ENCODE data around the gene ZNF587.
"Not testable (repeated sequence)": the region's sequence is repeated elsewhere in the genome, so short reads cannot be mapped to it uniquely, and the experiment has no call there.

Gene ZNF587

DNA sequence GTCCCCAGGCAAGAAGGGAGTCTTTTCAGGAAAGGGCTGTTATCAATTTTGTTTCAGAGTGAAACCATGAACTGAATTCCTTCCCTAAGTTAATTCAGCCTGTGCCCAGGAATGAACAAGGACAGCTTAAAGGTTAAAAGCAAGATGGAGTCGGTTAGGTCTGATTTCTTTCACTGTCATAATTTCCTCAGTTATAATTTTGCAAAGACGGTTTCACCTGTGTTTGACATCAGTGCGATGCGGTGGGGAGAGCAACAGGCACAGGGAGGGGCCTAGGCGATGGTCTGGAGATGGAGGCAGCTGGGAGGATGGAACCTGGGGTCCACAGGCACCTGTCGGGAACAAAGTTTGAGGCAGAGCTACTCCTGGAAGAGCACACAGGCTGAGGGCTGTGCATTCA lies 29.1 kb upstream of the ZNF587 start:
- Histone ChIP-seq H3K9me3 (ENCODE audit: low read length) (no peaks in the 10 kb centered on the region), H3K27me3 (ENCODE audit: insufficient read depth, low read length) (no peaks in the 10 kb centered on the region), H2AFZ (ENCODE audit: low read length) (no peak overlapping the region), H3K9ac (ENCODE audit: low read length) (peak overlapping the region; percentile 98), H3K4me3 (ENCODE audit: low read depth, low read length, poor library complexity, severe bottlenecking) (peak overlapping the region; percentile 98), H3K36me3 (ENCODE audit: insufficient read depth, low read length) (peaks cover 37% of the 10 kb centered on the region), H3K4me2 (ENCODE audit: low read length) (peak overlapping the region; percentile 90), H3K79me2 (ENCODE audit: insufficient read depth, low read length) (peaks cover 46% of the 10 kb centered on the region), H3F3A (ENCODE audit: insufficient read depth, low read length) (no peaks in the 10 kb centered on the region), H3K4me1 (ENCODE audit: insufficient read depth, low read length, severe bottlenecking) (peaks cover 29% of the 10 kb centered on the region), H3K27ac (ENCODE audit: low read depth, low read length, poor library complexity, severe bottlenecking) (peak overlapping the region; percentile 64), H4K20me1 (ENCODE audit: insufficient read depth, low read length) (no peaks in the 10 kb centered on the region), H3K9me2 (ENCODE audit: low read depth, low read length) (no peaks in the 10 kb centered on the region)
- TF ChIP-seq EZH2 (IDR thresholded peaks at IDR 0.05; ENCODE audit: borderline replicate concordance, low read length) = no peak
- TF ChIP-seq CTCF (IDR thresholded peaks at IDR 0.05; ENCODE audit: low read length) = no peak

DNA sequence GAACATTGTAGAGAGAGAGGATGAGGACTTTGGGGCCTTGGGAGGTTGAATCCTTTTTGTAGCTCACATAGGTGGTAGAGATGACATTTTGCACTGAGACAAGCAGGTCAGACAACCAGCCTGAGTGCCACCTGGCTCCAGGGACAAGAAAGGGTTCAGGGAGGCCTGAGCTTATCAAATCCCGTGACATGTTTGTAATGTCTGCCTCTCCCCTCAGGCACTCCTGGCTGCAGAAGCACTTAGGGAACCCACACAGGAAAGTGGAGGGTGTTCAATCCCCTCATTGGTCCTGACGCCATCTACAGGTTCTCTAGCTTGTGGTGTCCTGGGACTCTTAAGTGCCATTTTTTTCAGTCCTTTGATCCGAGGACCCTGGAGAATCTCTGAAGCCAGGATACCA lies 28.6 kb upstream of the ZNF587 start:
- not testable (repeated sequence) for H3K27me3 ChIP-seq (ENCODE audit: insufficient read depth, low read length); H3K9me3 ChIP-seq (ENCODE audit: low read length); H3F3A ChIP-seq (ENCODE audit: insufficient read depth, low read length); H4K20me1 ChIP-seq (ENCODE audit: insufficient read depth, low read length); H2AFZ ChIP-seq (ENCODE audit: low read length); H3K9me2 ChIP-seq (ENCODE audit: low read depth, low read length); H3K27ac ChIP-seq (ENCODE audit: low read depth, low read length, poor library complexity, severe bottlenecking)
- Histone ChIP-seq H3K9ac (ENCODE audit: low read length) (peak overlapping the region; percentile 98; the same call in 1 of the 2 replicates), H3K4me1 (ENCODE audit: insufficient read depth, low read length, severe bottlenecking) (peaks cover 29% of the 10 kb centered on the region), H3K4me3 (ENCODE audit: low read depth, low read length, poor library complexity, severe bottlenecking) (peak overlapping the region; percentile 98), H3K36me3 (ENCODE audit: insufficient read depth, low read length) (peaks cover 42% of the 10 kb centered on the region), H3K4me2 (ENCODE audit: low read length) (peak overlapping the region; percentile 90), H3K79me2 (ENCODE audit: insufficient read depth, low read length) (peaks cover 51% of the 10 kb centered on the region)

- H3F3A ChIP-seq (ENCODE audit: insufficient read depth, low read length); H3K4me3 ChIP-seq (ENCODE audit: low read depth, low read length, poor library complexity, severe bottlenecking); H2AFZ ChIP-seq (ENCODE audit: low read length); H3K4me2 ChIP-seq (ENCODE audit: low read length); H3K9ac ChIP-seq (ENCODE audit: low read length); H4K20me1 ChIP-seq (ENCODE audit: insufficient read depth, low read length); H3K27me3 ChIP-seq (ENCODE audit: insufficient read depth, low read length); H3K27ac ChIP-seq (ENCODE audit: low read depth, low read length, poor library complexity, severe bottlenecking); H3K9me3 ChIP-seq (ENCODE audit: low read length); H3K9me2 ChIP-seq (ENCODE audit: low read depth, low read length): not testable (repeated sequence)
- peaks cover 55% of the 10 kb centered on the region for H3K79me2 ChIP-seq (ENCODE audit: insufficient read depth, low read length)
- H3K4me1 ChIP-seq (ENCODE audit: insufficient read depth, low read length, severe bottlenecking) = peaks cover 29% of the 10 kb centered on the region
- H3K36me3 ChIP-seq (ENCODE audit: insufficient read depth, low read length) = peaks cover 46% of the 10 kb centered on the region
Measured at GRCh38 chr19:57821501-57821900, 28.2 kb upstream of the ZNF587 start.

- not testable (repeated sequence) for H3K9me3 ChIP-seq (ENCODE audit: low read length); H3K27me3 ChIP-seq (ENCODE audit: insufficient read depth, low read length); H3K9ac ChIP-seq (ENCODE audit: low read length); H3K4me3 ChIP-seq (ENCODE audit: low read depth, low read length, poor library complexity, severe bottlenecking); H4K20me1 ChIP-seq (ENCODE audit: insufficient read depth, low read length); H2AFZ ChIP-seq (ENCODE audit: low read length); H3F3A ChIP-seq (ENCODE audit: insufficient read depth, low read length); H3K4me2 ChIP-seq (ENCODE audit: low read length); H3K27ac ChIP-seq (ENCODE audit: low read depth, low read length, poor library complexity, severe bottlenecking); H3K9me2 ChIP-seq (ENCODE audit: low read depth, low read length)
- Histone ChIP-seq H3K79me2 (ENCODE audit: insufficient read depth, low read length) (peaks cover 64% of the 10 kb centered on the region), H3K4me1 (ENCODE audit: insufficient read depth, low read length, severe bottlenecking) (peaks cover 28% of the 10 kb centered on the region), H3K36me3 (ENCODE audit: insufficient read depth, low read length) (peaks cover 56% of the 10 kb centered on the region)
Measured at GRCh38 chr19:57823155-57823554, 26.5 kb upstream of the ZNF587 start.

- not testable (repeated sequence) for H4K20me1 ChIP-seq (ENCODE audit: insufficient read depth, low read length); H3K9me2 ChIP-seq (ENCODE audit: low read depth, low read length); H2AFZ ChIP-seq (ENCODE audit: low read length); H3K4me3 ChIP-seq (ENCODE audit: low read depth, low read length, poor library complexity, severe bottlenecking); H3K4me2 ChIP-seq (ENCODE audit: low read length); H3K27ac ChIP-seq (ENCODE audit: low read depth, low read length, poor library complexity, severe bottlenecking); H3K9me3 ChIP-seq (ENCODE audit: low read length); H3F3A ChIP-seq (ENCODE audit: insufficient read depth, low read length); H3K9ac ChIP-seq (ENCODE audit: low read length); H3K27me3 ChIP-seq (ENCODE audit: insufficient read depth, low read length)
- Histone ChIP-seq H3K79me2 (ENCODE audit: insufficient read depth, low read length) (peaks cover 65% of the 10 kb centered on the region), H3K36me3 (ENCODE audit: insufficient read depth, low read length) (peaks cover 59% of the 10 kb centered on the region), H3K4me1 (ENCODE audit: insufficient read depth, low read length, severe bottlenecking) (peaks cover 24% of the 10 kb centered on the region)
Measured at GRCh38 chr19:57823608-57824007, 26.1 kb upstream of the ZNF587 start.
